Measurements from ENCODE around the gene CEP85.

The CEP85 gene

DNA sequence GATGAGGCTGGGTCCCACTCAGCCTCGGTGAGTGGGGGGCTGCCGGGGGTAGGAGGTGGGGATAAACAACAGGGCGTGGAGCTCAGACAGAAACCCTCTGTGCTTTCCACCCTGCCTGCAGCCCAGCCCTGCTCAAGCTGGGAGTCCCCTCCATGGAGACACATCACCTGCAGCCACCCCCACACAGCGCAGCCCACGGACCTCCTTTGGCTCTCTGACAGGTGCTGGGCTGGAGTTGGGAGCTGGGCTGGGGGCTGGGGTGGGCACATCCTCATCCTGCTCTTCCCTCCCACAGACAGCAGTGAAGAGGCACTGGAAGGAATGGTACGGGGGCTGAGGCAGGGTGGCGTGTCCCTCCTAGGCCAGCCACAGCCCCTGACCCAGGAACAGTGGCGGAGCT lies 45.5 kb upstream of the CEP85 start:
- no peaks in the 10 kb centered on the region for H3K9me3 ChIP-seq (ENCODE audit: insufficient read depth, low read depth, low read length)
- no peaks in the 10 kb centered on the region for H4K20me1 ChIP-seq (ENCODE audit: insufficient read depth, low read length, poor library complexity, severe bottlenecking)
- TF ChIP-seq, protein P1, sequence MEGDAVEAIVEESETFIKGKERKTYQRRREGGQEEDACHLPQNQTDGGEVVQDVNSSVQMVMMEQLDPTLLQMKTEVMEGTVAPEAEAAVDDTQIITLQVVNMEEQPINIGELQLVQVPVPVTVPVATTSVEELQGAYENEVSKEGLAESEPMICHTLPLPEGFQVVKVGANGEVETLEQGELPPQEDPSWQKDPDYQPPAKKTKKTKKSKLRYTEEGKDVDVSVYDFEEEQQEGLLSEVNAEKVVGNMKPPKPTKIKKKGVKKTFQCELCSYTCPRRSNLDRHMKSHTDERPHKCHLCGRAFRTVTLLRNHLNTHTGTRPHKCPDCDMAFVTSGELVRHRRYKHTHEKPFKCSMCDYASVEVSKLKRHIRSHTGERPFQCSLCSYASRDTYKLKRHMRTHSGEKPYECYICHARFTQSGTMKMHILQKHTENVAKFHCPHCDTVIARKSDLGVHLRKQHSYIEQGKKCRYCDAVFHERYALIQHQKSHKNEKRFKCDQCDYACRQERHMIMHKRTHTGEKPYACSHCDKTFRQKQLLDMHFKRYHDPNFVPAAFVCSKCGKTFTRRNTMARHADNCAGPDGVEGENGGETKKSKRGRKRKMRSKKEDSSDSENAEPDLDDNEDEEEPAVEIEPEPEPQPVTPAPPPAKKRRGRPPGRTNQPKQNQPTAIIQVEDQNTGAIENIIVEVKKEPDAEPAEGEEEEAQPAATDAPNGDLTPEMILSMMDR (conservative IDR thresholded peaks at IDR 0.05; ENCODE audit: low read length), result no peak
- no peak for TF ChIP-seq EZH2phosphoT487 (IDR thresholded peaks at IDR 0.05; ENCODE audit: borderline replicate concordance)
- no peaks in the 10 kb centered on the region for H3K36me3 ChIP-seq (ENCODE audit: insufficient read depth, low read length)
- no peak overlapping the region for H3K4me2 ChIP-seq (ENCODE audit: low read depth, low read length, poor library complexity, severe bottlenecking)
- no peak overlapping the region for H2AFZ ChIP-seq (ENCODE audit: low read length)
- no peaks in the 10 kb centered on the region for H3K27me3 ChIP-seq (ENCODE audit: insufficient read depth, low read length, poor library complexity, severe bottlenecking)
- H3K9ac ChIP-seq (ENCODE audit: low read depth, low read length, poor library complexity, severe bottlenecking), result no peak overlapping the region
- H3K4me3 ChIP-seq (ENCODE audit: low read length, poor library complexity, severe bottlenecking), result no peak overlapping the region
- H3K9me2 ChIP-seq (replicated peaks; ENCODE audit: low read depth, low read length), result no peaks in the 10 kb centered on the region
- H3F3A ChIP-seq (ENCODE audit: low read depth), result no peaks in the 10 kb centered on the region
- H3K79me2 ChIP-seq (ENCODE audit: insufficient read depth, low read length), result no peaks in the 10 kb centered on the region
- H3K4me1 ChIP-seq (ENCODE audit: insufficient read depth, low read length, poor library complexity, severe bottlenecking), result peaks cover 12% of the 10 kb centered on the region

DNA sequence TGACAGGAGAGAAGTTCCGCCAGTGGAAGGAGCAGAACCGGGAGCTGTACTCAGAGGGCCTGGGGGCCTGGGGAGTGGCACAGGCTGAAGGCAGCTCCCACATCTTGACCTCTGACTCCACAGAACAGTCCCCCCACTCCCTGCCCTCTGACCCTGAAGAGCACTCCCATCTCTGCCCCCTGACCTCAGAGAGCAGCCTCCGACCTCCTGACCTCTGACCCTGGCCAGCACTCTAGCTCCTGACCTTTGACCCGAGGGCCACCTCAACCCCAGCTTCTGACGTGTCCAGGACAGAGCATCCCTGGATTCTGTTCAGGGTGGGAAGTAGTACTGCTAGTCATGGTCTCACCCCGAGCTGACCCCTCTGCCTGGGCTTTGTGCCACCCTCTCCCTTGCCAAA lies 44.7 kb upstream of the CEP85 start:
- TF ChIP-seq EZH2phosphoT487 (IDR thresholded peaks at IDR 0.05; ENCODE audit: borderline replicate concordance), result no peak
- TF ChIP-seq, protein P1 (conservative IDR thresholded peaks at IDR 0.05; ENCODE audit: low read length), result no peak
- no peaks in the 10 kb centered on the region for H3K36me3 ChIP-seq (ENCODE audit: insufficient read depth, low read length)
- H4K20me1 ChIP-seq (ENCODE audit: insufficient read depth, low read length, poor library complexity, severe bottlenecking), result no peaks in the 10 kb centered on the region
- no peaks in the 10 kb centered on the region for H3K27me3 ChIP-seq (ENCODE audit: insufficient read depth, low read length, poor library complexity, severe bottlenecking)
- H3K9me2 ChIP-seq (replicated peaks; ENCODE audit: low read depth, low read length), result no peaks in the 10 kb centered on the region
- no peak overlapping the region for H2AFZ ChIP-seq (ENCODE audit: low read length)
- H3K4me1 ChIP-seq (ENCODE audit: insufficient read depth, low read length, poor library complexity, severe bottlenecking), result peaks cover 12% of the 10 kb centered on the region
- no peaks in the 10 kb centered on the region for H3F3A ChIP-seq (ENCODE audit: low read depth)
- H3K4me2 ChIP-seq (ENCODE audit: low read depth, low read length, poor library complexity, severe bottlenecking), result no peak overlapping the region
- H3K4me3 ChIP-seq (ENCODE audit: low read length, poor library complexity, severe bottlenecking), result no peak overlapping the region
- H3K79me2 ChIP-seq (ENCODE audit: insufficient read depth, low read length), result no peaks in the 10 kb centered on the region
- H3K9me3 ChIP-seq (ENCODE audit: insufficient read depth, low read depth, low read length), result no peaks in the 10 kb centered on the region
- H3K9ac ChIP-seq (ENCODE audit: low read depth, low read length, poor library complexity, severe bottlenecking), result no peak overlapping the region

DNA sequence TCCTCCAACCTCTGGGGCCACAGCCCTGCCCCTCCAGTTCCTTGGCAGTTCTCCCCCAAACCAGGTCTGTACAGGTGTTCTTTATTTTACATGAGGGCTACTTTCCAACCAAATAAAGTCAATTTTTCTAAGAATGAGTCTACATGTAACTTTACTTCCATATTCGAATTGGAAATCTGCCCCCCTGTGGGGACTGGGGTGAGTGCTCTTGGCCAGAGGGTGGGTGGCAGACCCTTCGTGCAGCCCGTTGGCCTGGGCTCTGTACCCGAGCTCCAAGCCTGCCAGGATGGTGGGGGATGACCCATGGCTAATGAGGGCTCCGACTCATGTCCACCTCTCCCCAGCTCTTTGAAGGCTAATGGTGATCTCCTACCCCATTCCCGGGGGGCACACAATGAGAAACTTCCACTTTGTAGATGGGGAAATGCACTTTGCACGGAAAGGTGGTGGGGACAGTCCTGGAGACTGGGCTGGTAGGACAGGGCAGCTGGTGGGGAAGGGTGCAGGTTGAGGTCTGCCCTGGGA lies 44.2 kb upstream of the CEP85 start:
- Histone ChIP-seq H3K27me3 (ENCODE audit: insufficient read depth, low read length, poor library complexity, severe bottlenecking) (no peaks in the 10 kb centered on the region), H3K79me2 (ENCODE audit: insufficient read depth, low read length) (no peaks in the 10 kb centered on the region), H3K4me3 (ENCODE audit: low read length, poor library complexity, severe bottlenecking) (no peak overlapping the region), H2AFZ (ENCODE audit: low read length) (no peak overlapping the region), H3F3A (ENCODE audit: low read depth) (no peaks in the 10 kb centered on the region), H3K9me2 (replicated peaks; ENCODE audit: low read depth, low read length) (no peaks in the 10 kb centered on the region), H3K36me3 (ENCODE audit: insufficient read depth, low read length) (no peaks in the 10 kb centered on the region), H3K4me1 (ENCODE audit: insufficient read depth, low read length, poor library complexity, severe bottlenecking) (peaks cover 12% of the 10 kb centered on the region), H4K20me1 (ENCODE audit: insufficient read depth, low read length, poor library complexity, severe bottlenecking) (no peaks in the 10 kb centered on the region), H3K9ac (ENCODE audit: low read depth, low read length, poor library complexity, severe bottlenecking) (no peak overlapping the region), H3K9me3 (ENCODE audit: insufficient read depth, low read depth, low read length) (no peaks in the 10 kb centered on the region), H3K4me2 (ENCODE audit: low read depth, low read length, poor library complexity, severe bottlenecking) (no peak overlapping the region)
- no peak for TF ChIP-seq EZH2phosphoT487 (IDR thresholded peaks at IDR 0.05; ENCODE audit: borderline replicate concordance)
- TF ChIP-seq, protein P1 (conservative IDR thresholded peaks at IDR 0.05; ENCODE audit: low read length), result peak; percentile 52

All from Loucy (cell line).